HS-27A (cell line): ENCODE data around the gene FOXK1.
"Not testable (repeated sequence)": the region's sequence is repeated elsewhere in the genome, so short reads cannot be mapped to it uniquely, and the experiment has no call there.

Experiments
- DNase-seq: peaks from one replicate; pipeline ENCODE4 v3.0.0-alpha.2; 2012; ENCODE audit warnings: low read depth, missing footprints

Gene FOXK1

GRCh38 chr7:4787541-4787940 lies 105.4 kb downstream of the FOXK1 start:
- no peak for DNase-seq

- no peak for DNase-seq
Observed at GRCh38 chr7:4787947-4788626, 106.0 kb downstream of the FOXK1 start.

- DNase-seq, result no peak
Observed at GRCh38 chr7:4788627-4789189, 106.6 kb downstream of the FOXK1 start.

DNA sequence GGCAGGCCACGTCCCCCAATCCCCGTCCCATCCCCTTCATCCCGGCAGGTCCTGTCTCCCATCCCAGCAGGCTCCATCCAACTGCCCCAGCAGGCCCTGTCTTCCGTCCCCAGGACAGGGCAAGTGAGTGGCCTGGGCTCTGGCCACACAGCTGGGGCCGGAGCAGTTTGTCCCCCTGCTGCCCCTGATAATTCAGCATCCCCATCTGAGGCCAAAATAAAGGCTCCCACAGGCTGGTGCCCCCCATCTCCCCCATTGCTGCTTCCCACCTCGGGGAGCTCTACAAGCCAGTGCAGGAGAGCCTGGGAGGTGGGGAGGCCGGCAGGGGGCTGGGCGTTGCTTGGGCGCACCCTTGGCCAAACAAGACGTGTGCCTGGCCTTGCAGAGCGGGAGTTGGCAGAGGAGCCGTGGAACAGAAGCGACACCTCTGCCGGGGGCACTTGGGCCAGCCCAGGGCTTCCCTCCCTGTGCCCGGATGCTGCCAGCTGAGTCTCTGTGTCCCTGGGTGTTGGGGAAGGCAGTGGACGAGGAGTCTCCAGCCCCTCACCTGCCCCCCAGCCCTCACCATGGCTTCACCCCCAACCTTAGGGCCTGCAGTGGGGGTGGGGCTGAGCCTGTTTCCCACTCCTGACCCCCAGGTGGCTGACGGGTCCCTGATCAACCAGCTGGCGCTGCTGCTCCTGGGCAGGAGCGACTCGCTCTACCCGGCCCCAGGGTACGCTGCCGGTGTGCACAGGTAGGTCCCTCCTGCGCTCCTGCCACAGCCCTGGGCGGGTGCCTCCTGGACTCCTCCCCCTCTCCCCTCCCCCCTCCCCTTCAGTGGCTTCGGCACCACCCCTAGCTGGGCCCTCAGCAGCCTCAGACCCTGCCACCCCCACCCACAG lies 107.3 kb downstream of the FOXK1 start:
- no peak for DNase-seq

DNA sequence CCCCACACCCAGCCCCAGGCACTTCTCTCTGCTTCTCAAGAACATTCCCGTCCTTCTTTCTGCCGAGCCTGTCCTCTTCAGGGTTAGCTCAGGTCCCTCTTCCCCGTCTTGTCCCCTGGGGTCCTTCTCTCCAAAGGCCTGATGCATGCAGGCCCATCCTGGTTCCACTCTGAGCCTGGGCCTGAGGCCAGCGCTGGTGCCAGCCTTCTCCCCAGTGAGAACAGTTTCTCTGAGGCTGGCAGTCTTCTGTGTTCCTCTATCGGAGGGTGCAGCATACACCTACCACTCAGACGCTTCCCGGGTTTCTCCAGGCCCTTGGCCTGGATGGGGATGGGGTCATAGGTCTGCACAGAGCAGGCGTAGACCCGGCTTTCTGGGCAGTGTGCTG lies 108.0 kb downstream of the FOXK1 start:
- no peak for DNase-seq

GRCh38 chr7:4790516-4790991 lies 108.5 kb downstream of the FOXK1 start:
- no peak for DNase-seq

DNA sequence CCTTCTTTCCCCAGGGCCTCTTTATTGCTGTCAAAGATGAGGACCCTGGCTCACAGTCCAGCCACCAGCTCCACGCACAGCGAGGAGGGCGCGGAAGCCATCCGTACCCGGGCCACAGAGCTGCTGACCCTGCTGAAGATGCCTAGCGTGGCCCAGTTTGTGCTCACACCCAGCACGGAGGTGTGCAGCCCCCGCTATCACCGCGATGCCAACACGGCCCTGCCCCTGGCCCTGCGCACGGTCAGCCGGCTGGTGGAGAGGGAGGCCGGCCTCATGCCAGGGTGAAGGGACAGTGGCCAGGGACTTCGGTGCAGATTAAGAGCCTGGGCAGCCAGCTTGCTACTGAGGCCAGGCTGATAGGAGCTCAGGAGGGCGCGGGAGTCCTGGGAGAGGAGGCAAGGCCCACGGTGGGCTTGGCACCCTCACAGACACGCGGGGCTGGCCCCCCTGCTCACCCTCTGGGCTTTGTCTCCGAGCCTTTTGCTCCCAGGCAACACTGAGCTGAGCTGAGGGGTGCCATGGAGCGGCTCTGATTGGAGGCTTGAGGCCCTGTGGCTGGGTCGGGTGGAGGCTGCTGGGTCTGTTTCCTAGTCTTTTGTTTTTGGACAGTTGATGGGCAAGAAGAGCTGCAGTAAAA lies 109.1 kb downstream of the FOXK1 start:
- DNase-seq, result no peak

DNA sequence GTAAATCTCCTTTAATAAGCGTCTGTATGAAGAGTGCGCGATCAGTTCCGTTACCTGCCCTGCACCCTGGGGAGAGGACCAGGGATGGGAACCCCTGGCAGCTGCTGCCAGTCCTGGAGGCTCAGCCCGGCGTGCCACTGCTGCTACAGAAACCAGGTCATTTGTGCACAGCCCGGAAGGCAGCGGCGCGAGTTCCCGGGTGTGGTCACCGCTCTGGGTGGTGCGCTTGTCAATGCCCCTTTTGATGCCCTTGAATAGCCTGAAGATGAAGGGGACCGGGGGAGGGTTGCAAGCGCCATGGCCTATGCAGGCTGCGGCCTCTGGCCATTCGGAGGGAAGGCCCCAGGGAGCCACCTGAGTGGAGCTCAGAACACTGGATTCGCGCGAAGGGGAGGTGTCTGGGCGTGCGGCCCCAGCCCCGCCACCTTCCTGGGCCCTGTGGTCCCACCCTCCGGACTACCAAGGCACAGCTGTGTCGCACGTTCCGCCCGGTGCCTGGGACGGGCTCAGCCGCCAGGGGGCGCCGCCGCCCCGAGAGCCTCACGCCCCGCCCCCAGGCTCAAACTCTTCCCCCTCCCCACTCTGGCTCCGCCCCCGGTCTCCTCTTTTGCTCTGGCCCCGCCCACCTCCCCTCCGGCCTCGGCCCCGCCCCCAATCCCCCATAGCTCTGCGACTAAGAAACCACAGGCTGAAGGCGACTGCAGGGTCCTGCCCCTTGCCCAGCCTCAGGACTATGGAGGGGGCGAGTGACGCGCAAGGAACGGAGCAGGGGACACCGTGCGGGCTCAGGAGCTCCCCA lies 109.8 kb downstream of the FOXK1 start:
- DNase-seq, result no peak

- no peak for DNase-seq
Observed at GRCh38 chr7:4792537-4793126, 110.5 kb downstream of the FOXK1 start.

DNA sequence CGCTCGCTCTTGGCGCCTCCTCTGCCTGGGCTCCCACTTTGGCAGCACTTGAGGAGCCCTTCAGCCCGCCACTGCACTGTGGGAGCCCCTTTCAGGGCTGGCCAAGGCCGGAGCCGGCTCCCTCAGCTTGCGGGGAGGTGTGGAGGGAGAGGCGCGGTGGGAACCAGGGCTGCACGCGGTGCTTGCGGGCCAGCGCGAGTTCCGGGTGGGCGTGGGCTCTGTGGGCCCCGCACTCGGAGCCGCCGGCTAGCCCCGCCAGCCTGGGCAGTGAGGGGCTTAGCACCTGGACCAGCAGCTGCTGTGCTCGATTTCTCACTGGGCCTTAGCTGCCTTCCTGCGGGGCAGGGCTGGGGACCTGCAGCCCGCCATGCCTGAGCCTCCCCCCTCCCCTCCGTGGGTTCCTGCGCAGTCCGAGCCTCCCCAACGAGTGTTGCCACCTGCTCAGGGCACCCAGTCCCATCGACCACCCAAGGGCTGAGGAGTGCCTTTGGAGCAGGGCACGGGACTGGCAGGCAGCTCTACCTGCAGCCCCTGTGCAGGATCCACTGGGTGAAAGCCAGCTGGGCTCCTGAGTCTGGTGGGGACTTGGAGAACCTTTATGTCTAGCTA lies 111.4 kb downstream of the FOXK1 start:
- DNase-seq, result not testable (repeated sequence)

- DNase-seq, result not testable (repeated sequence)
Observed at GRCh38 chr7:4794171-4794570, 112.1 kb downstream of the FOXK1 start.

DNA sequence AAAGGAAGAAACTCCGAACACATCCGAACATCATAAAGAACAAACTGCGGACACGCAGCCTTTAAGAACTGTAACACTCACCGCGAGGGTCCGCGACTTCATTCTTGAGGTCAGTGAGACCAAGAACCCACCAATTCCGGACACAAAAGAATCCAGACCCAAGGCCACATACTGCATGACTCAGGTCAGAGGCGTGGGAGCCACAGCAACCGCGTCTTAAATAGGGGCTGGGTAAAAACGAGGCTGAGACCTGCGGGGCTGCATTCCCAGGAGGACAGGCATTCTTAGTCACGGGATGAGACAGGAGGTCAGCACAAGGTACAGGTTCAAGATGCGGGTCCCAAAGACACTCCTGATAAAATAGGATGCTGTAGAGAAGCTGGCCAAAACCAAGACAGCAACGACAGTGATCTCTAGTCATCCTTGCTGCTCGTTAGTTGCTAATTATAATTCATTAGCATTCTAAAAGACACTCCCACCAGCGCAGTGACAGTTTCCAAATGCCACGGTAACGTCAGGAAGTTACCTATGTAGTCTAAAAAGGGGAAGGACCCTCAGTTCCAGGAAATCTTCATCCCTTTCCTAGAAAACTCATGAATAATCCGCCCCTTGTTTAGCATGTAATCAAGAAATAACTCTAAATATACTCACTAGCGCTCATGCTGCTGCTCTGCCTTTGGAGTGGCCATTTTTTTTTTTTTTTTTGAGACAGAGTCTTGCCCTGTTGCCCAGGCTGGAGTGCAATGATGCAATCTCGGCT lies 112.7 kb downstream of the FOXK1 start:
- DNase-seq, result no peak

DNA sequence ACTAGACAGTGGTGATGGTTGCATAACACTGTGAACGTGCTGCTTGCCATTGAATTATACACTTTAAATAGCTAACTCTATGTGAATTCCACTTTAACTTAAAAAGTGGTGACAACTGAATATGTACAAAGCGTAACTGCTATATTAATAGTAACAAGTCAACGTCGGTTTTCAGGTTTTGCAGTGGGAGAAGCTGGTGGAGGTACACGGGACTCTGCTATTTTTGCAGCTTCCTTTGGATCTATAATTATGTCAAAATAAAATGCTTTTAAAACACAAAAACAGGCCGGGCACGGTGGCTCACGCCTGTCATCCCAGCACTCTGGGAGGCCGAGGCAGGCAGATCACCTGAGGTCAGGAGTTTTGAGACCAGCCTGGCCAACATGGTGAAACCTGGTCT lies 114.4 kb downstream of the FOXK1 start:
- DNase-seq, result no peak

DNA sequence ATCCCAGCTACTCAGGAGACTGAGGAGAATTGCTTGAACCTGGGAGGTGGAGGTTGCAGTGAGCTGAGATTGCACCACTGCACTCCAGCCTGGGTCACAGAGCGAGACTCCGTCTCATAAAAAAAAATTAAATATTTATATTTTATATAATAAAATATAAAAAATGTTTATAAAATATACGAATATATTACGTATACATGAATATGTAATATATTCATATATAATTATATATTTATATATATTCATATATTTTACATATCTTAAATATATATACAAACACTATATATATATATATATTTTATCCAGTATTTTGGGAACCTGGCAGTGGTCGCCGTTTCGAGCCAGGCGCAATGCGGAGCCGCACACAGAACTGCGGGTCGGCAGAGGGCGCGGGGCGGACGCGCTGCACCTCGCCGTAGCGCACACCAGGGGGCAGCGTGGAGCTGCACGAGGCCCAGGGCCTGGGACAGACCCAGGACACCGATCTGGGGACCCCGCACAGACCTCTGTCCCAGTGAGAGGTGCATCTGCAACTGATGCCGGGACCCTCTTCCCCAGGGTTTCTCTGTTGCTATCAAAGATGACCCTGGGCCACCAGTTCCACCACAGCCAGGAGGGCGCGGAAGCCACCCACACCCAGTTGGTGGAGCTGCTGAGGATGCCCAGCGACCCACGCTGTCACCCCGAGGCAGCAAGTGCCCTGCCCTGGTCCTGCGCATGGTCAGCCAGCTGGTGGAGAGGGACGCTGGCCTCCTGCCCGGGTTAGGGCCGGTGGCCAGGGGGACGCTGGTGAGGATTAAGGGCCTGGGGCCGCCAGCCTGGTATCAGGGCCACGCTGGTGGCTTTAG lies 116.0 kb downstream of the FOXK1 start:
- no peak for DNase-seq

GRCh38 chr7:4798706-4799235 lies 116.7 kb downstream of the FOXK1 start:
- no peak for DNase-seq

GRCh38 chr7:4799508-4800268 lies 117.6 kb downstream of the FOXK1 start:
- no peak for DNase-seq

DNA sequence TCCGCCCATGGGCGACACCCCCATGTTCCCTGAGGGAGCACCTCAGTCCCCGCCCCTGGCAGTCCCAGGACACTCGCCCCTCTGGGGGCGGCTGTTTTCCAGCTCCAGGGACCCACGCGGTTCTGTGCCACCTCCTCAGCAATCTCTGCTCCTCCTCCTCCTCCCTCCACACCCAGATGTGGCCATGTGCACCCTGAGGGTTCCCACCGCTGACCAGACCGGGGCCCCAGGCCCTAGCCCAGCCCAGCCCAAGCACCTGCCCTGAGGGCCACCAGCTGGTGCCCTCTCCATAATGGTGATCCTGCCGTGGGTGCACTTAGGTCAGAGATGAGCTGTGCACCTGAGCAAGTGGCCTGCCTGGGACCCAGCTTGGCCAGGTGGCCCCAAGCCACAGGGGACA lies 118.4 kb downstream of the FOXK1 start:
- DNase-seq, result no peak
